ENCODE results near the gene CDH9.
"Not testable (repeated sequence)": the region's sequence is repeated elsewhere in the genome, so short reads cannot be mapped to it uniquely, and the experiment has no call there.

The CDH9 gene

GRCh38 chr5:26877154-26877553, 161.2 kb downstream of the CDH9 start:
- H3K4me3 ChIP-seq (ENCODE audit: low read depth, low read length), result no peak overlapping the region
- no peak for DNase-seq (ENCODE audit: low read depth)
- TF ChIP-seq, protein P1, sequence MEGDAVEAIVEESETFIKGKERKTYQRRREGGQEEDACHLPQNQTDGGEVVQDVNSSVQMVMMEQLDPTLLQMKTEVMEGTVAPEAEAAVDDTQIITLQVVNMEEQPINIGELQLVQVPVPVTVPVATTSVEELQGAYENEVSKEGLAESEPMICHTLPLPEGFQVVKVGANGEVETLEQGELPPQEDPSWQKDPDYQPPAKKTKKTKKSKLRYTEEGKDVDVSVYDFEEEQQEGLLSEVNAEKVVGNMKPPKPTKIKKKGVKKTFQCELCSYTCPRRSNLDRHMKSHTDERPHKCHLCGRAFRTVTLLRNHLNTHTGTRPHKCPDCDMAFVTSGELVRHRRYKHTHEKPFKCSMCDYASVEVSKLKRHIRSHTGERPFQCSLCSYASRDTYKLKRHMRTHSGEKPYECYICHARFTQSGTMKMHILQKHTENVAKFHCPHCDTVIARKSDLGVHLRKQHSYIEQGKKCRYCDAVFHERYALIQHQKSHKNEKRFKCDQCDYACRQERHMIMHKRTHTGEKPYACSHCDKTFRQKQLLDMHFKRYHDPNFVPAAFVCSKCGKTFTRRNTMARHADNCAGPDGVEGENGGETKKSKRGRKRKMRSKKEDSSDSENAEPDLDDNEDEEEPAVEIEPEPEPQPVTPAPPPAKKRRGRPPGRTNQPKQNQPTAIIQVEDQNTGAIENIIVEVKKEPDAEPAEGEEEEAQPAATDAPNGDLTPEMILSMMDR (IDR thresholded peaks at IDR 0.05; ENCODE audit: low read depth, low read length, missing control alignments), result no peak

GRCh38 chr5:26872337-26872736, 166.0 kb downstream of the CDH9 start:
- no peak overlapping the region for H3K4me3 ChIP-seq (ENCODE audit: low read depth, low read length)
- no peak for DNase-seq (ENCODE audit: low read depth)
- TF ChIP-seq, protein P1 (IDR thresholded peaks at IDR 0.05; ENCODE audit: low read depth, low read length, missing control alignments), result no peak

GRCh38 chr5:26869781-26870180, 168.6 kb downstream of the CDH9 start:
- H3K4me3 ChIP-seq (ENCODE audit: low read depth, low read length), result no peak overlapping the region
- no peak for DNase-seq (ENCODE audit: low read depth)
- TF ChIP-seq, protein P1 (IDR thresholded peaks at IDR 0.05; ENCODE audit: low read depth, low read length, missing control alignments), result no peak

GRCh38 chr5:26868504-26868903, 169.9 kb downstream of the CDH9 start:
- TF ChIP-seq, protein P1 (IDR thresholded peaks at IDR 0.05; ENCODE audit: low read depth, low read length, missing control alignments), result no peak
- DNase-seq (ENCODE audit: low read depth), result no peak

DNA sequence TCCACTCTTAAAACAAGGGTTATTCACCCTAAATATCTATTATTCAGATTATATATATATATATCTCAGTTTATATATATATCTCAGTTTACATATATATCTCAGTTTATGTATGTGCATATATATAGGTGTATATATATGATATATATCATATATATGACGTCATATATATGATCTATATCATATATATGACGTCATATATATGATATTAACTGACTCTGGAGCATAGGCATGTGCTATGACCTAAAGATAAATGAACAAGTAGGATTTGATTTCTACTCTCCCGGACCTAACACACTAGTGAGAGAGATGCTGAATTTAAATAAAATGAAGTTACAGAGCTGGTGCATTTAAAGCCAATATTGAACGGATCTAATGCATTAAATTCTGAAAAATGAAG, 174.3 kb downstream of the CDH9 start:
- H3K4me3 ChIP-seq (ENCODE audit: low read depth, low read length), result no peak overlapping the region
- DNase-seq (ENCODE audit: low read depth), result no peak
- TF ChIP-seq, protein P1 (IDR thresholded peaks at IDR 0.05; ENCODE audit: low read depth, low read length, missing control alignments), result no peak

More at GRCh38 chr5:26868504-26868903, 169.9 kb downstream of the CDH9 start:
- no peak overlapping the region for H3K4me3 ChIP-seq (ENCODE audit: low read depth, low read length)

- no peak overlapping the region for H3K4me3 ChIP-seq (ENCODE audit: low read depth, low read length)
- TF ChIP-seq, protein P1 (IDR thresholded peaks at IDR 0.05; ENCODE audit: low read depth, low read length, missing control alignments), result no peak
- no peak for DNase-seq (ENCODE audit: low read depth)
These were observed 182.1 kb downstream of the CDH9 start for GRCh38 chr5:26856238-26856637.

DNA sequence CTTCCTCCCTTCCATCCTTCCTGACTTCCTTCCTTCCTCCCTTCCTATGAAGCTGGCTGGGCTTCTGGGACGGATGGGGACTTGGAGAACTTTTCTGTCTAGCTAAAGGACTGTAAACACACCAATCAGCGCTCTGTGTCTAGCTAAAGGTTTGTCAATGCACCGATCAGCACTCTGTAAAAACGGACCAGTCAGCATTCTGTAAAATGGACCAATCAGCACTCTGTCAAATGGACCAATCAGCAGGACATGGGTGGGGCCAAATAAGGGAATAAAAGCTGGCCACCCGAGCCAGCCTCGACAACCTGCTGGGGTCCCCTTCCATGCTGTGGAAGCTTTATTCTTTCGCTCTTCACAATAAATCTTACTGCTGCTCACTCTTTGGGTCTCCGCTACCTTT, 185.9 kb downstream of the CDH9 start:
- H3K4me3 ChIP-seq (ENCODE audit: low read depth, low read length), result not testable (repeated sequence)

More for the DNA sequence above, 185.9 kb downstream of the CDH9 start:
- DNase-seq (ENCODE audit: low read depth), result not testable (repeated sequence)
